Measurements from ENCODE around the gene CDK19.
"Not testable (repeated sequence)": the region's sequence is repeated elsewhere in the genome, so short reads cannot be mapped to it uniquely, and the experiment has no call there.

Gene CDK19

DNA sequence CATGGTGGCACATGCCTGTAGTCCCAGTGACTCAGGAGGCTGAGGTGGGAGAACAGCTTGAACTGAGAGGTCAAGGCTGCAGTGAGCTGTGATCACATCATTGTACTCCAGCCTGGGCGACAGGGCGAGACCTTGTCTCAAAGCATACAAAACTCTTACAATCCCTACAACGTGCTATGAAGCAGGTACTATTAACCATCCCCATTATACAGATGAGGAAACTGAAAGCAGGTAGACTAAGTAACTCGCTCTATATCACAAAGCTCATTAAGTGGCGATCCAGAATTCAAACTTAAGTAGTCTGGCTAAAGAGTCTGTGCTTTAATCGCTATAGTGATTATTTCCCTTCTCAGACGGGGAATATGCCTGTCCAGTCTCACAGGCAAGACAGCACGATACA lies 54.7 kb downstream of the CDK19 start:
- H3K4me3 ChIP-seq (ENCODE audit: low read depth, low read length), result no peak overlapping the region
- TF ChIP-seq, protein P1, sequence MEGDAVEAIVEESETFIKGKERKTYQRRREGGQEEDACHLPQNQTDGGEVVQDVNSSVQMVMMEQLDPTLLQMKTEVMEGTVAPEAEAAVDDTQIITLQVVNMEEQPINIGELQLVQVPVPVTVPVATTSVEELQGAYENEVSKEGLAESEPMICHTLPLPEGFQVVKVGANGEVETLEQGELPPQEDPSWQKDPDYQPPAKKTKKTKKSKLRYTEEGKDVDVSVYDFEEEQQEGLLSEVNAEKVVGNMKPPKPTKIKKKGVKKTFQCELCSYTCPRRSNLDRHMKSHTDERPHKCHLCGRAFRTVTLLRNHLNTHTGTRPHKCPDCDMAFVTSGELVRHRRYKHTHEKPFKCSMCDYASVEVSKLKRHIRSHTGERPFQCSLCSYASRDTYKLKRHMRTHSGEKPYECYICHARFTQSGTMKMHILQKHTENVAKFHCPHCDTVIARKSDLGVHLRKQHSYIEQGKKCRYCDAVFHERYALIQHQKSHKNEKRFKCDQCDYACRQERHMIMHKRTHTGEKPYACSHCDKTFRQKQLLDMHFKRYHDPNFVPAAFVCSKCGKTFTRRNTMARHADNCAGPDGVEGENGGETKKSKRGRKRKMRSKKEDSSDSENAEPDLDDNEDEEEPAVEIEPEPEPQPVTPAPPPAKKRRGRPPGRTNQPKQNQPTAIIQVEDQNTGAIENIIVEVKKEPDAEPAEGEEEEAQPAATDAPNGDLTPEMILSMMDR (IDR thresholded peaks at IDR 0.05; ENCODE audit: borderline replicate concordance, insufficient read depth, low read depth, low read length), result no peak

DNA sequence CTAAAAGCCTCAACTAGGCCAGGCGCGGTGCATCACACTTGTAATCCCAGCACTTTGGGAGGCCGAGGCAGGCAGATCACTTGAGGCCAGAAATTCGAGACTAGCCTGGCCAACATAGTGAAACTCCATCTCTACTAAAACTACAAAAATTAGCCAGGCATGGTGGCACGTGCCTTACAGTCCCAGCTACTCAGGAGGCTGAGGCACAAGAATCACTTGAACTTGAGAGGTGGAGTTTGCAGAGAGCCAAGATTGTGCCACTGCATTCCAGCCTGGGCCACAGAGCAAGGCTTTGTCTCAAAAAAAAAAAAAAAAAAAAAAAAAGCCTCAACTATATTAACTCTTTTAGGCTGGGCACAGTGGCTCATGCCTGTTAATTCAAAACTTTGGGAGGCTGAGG lies 55.2 kb downstream of the CDK19 start:
- H3K4me3 ChIP-seq (ENCODE audit: low read depth, low read length), result not testable (repeated sequence)

DNA sequence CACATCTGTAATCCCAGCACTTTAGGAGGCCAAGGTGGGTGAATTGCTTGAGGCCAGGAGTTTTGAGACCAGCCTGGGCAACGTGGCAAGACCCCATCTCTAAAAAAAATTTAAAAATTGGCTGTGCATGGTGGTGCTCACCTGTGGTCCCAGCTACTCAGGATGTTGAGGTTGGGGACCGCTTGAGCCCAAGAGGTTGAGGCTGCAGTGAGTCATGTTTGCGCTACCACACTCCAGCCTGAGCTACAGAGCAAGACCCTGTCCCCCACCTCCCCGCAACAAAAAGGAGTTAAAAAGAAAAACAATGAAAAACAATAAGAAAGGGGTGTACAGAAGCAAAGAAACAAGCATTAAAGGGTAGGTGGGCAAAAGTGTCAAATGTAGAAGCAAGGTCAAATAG lies 57.3 kb downstream of the CDK19 start:
- no peak overlapping the region for H3K4me3 ChIP-seq (ENCODE audit: low read depth, low read length)
- TF ChIP-seq, protein P1 (IDR thresholded peaks at IDR 0.05; ENCODE audit: borderline replicate concordance, insufficient read depth, low read depth, low read length), result no peak

DNA sequence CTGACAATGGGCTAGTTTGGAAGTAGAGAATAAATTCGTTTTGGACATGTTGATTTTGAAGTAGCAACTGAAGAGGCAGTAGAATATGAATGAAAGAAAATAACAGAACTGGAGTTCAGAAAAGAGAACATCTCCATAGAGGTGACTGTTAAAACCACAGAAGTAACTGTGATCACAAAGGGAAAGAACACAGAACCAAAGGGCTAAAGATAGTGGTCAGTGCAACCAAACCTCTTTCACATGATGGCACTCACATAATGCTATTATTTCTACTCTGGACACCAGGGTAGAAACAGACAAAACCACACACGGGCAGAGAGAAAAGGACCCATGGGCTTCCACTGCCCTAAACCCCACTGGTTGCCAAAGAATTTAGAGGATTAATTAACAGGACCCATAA lies 58.5 kb downstream of the CDK19 start:
- TF ChIP-seq, protein P1 (IDR thresholded peaks at IDR 0.05; ENCODE audit: borderline replicate concordance, insufficient read depth, low read depth, low read length), result no peak
- H3K4me3 ChIP-seq (ENCODE audit: low read depth, low read length), result no peak overlapping the region

DNA sequence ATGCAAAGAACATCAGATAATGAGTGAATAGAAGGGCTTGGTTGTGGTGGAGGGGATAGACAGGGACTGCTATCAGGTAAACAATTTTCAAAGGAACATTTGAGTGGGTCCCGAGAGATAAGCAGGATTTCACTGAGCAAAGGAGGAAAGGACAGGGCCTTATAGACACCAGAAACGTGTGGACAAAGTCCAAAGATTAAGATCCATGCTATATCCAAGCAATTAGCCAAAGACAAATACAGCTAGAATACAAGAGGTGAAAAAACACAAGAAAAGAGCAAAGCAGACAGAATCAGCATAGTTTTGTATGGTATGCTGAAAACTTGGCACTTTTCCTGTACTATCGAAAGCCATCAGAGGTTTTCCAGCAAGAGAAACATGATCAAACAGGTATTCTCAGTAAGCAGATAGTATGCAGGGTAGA lies 59.8 kb downstream of the CDK19 start:
- H3K4me3 ChIP-seq (ENCODE audit: low read depth, low read length), result no peak overlapping the region
- TF ChIP-seq, protein P1 (IDR thresholded peaks at IDR 0.05; ENCODE audit: borderline replicate concordance, insufficient read depth, low read depth, low read length), result no peak

GRCh38 chr6:110753936-110754668 lies 61.2 kb downstream of the CDK19 start:
- H3K4me3 ChIP-seq (ENCODE audit: low read depth, low read length), result not testable (repeated sequence)

DNA sequence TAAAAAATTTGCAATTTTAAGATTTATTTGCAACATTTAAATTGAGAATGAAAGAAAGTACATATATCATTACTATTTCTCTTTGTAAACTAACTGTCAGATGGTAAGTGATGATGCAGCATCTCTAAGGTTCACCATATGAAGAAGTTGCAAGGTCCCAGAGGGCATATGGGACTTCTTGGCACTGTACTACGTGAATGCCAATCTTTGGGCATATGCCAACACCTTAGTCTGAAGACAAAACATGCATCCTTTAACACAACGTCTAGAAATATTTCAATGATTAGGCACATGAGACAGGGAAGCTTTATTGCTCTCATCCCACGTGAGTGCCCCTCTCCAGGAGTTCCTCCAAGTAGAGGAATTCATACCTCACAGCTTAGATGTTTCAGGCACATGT lies 66.8 kb downstream of the CDK19 start:
- TF ChIP-seq, protein P1 (IDR thresholded peaks at IDR 0.05; ENCODE audit: borderline replicate concordance, insufficient read depth, low read depth, low read length), result no peak
- H3K4me3 ChIP-seq (ENCODE audit: low read depth, low read length), result no peak overlapping the region

- TF ChIP-seq, protein P1 (IDR thresholded peaks at IDR 0.05; ENCODE audit: borderline replicate concordance, insufficient read depth, low read depth, low read length), result no peak
Measured at GRCh38 chr6:110746680-110747079, 68.6 kb downstream of the CDK19 start.

More at GRCh38 chr6:110746680-110747079, 68.6 kb downstream of the CDK19 start:
- no peak overlapping the region for H3K4me3 ChIP-seq (ENCODE audit: low read depth, low read length)
